ENCODE data around the gene OR2AT4. TPM values are rescaled to one million over a fixed set of nuclear protein-coding genes. Genes with fewer than 3 reads are reported as not detected.

OR2AT4 gene
- total RNA-seq, 3 donors from 2014 or later (not counting 1 experiment from before 2014, with no cell fraction given) = not detected

DNA sequence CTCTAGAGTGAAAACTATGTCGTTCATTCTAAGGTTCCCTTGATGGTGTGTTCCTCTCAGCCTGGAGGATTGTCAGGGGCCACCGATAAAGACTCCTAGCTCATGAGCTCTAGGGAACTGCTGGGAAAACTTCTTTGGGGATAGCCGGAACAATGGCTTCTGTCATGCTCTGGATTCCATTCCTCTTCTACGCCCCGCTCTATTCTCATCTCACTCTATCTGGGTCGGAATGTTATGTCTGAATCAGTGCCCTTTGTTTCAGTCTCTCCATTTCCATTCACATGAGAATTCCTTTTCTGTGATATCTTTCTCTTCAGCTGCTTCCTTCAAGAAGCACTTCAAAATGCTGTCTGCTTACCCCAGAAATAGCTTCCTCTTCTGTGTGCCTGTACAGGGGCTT lies 37.3 kb upstream of the OR2AT4 start:
- no peak overlapping the region for H3K27ac Mint-ChIP-seq
- H3K4me1 ChIP-seq (ENCODE audit: control insufficient read depth, insufficient read depth, low read length) = no peaks in the 10 kb centered on the region
- no peaks in the 10 kb centered on the region for H3K36me3 ChIP-seq (ENCODE audit: control insufficient read depth, insufficient read depth, low read length)
- TF ChIP-seq, protein P1, sequence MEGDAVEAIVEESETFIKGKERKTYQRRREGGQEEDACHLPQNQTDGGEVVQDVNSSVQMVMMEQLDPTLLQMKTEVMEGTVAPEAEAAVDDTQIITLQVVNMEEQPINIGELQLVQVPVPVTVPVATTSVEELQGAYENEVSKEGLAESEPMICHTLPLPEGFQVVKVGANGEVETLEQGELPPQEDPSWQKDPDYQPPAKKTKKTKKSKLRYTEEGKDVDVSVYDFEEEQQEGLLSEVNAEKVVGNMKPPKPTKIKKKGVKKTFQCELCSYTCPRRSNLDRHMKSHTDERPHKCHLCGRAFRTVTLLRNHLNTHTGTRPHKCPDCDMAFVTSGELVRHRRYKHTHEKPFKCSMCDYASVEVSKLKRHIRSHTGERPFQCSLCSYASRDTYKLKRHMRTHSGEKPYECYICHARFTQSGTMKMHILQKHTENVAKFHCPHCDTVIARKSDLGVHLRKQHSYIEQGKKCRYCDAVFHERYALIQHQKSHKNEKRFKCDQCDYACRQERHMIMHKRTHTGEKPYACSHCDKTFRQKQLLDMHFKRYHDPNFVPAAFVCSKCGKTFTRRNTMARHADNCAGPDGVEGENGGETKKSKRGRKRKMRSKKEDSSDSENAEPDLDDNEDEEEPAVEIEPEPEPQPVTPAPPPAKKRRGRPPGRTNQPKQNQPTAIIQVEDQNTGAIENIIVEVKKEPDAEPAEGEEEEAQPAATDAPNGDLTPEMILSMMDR (IDR thresholded peaks at IDR 0.05) = no peak
- H3K4me3 ChIP-seq (ENCODE audit: low read length) = no peak overlapping the region
- H3K4me1 Mint-ChIP-seq = no peaks in the 10 kb centered on the region
- DNase-seq (no peak), ATAC-seq (no peak)
- WGBS (ENCODE audit: insufficient coverage) = 61% methylated on average over 6 of the region's 6 CpGs
- H3K9me3 Mint-ChIP-seq = no peaks in the 10 kb centered on the region
- no peak overlapping the region for H3K4me3 Mint-ChIP-seq
- H3K27ac ChIP-seq (ENCODE audit: low read length) = no peak overlapping the region
- no peaks in the 10 kb centered on the region for H3K36me3 Mint-ChIP-seq
- H3K27me3 Mint-ChIP-seq (ENCODE audit: low read depth in 2 of 2) = peaks cover 27 to 45% of the 10 kb centered on the region in 2 donors
- no peaks in the 10 kb centered on the region for H3K9me3 ChIP-seq (ENCODE audit: control insufficient read depth, insufficient read depth, low read length)
- H3K27me3 ChIP-seq (ENCODE audit: control insufficient read depth, insufficient read depth, low read length) = no peaks in the 10 kb centered on the region
- intact Hi-C loops (cut with micrococcal nuclease) = no loop called here

DNA sequence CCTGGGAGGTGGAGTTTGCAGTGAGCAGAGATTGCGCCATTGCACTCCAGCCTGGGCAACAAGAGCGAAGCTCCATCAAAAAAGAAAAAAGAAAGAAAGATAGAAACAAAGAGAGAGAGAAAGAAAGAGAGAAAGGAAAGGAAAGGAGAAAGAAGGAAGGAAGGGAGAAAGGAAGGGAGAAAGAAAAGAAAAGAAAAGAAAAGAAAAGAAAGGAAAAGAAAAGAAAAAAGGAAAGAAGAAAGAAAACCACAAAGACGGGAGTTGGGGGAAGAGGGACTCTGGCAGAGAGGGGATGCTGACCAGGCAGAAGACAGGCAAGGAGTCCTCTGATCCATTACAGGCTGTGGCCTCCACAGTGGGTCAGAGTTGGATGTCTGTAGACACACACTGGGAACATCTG lies 35.4 kb upstream of the OR2AT4 start:
- no peak for DNase-seq
- Mint-ChIP-seq H3K4me1 (no peaks in the 10 kb centered on the region), H3K36me3 (no peaks in the 10 kb centered on the region), H3K27ac (no peak overlapping the region), H3K4me3 (no peak overlapping the region), H3K9me3 (no peaks in the 10 kb centered on the region), H3K27me3 (ENCODE audit: low read depth in 2 of 2) (peaks cover 33 to 42% of the 10 kb centered on the region in 2 donors)
- TF ChIP-seq, protein P1 (IDR thresholded peaks at IDR 0.05) = no peak
- Histone ChIP-seq H3K9me3 (ENCODE audit: control insufficient read depth, insufficient read depth, low read length) (no peaks in the 10 kb centered on the region), H3K4me1 (ENCODE audit: control insufficient read depth, insufficient read depth, low read length) (no peaks in the 10 kb centered on the region), H3K36me3 (ENCODE audit: control insufficient read depth, insufficient read depth, low read length) (no peaks in the 10 kb centered on the region), H3K27me3 (ENCODE audit: control insufficient read depth, insufficient read depth, low read length) (no peaks in the 10 kb centered on the region), H3K27ac (ENCODE audit: low read length) (no peak overlapping the region), H3K4me3 (ENCODE audit: low read length) (no peak overlapping the region)
- WGBS (ENCODE audit: insufficient coverage) = 88% methylated on average over 3 of the region's 3 CpGs
- intact Hi-C loops (cut with micrococcal nuclease) = no loop called here
- no peak for ATAC-seq

DNA sequence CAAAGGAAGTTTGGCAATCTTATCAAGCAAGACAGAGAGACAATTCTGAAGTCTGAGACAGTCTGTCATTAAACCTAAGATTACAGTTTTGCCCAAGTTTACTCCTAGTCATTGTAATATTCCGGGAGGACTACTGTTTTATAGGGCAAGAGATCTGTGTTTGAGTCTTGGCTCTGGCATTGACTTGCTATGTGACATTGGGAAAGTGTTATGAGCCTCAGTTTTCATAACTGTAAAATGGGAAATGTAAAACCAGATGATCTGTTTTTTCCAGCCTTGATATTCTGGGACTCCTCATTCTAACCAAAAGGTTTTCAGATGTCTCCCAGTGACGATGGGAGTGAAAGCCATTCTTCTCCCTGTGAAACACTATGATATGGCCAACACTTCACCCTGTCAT lies 29.9 kb upstream of the OR2AT4 start:
- Mint-ChIP-seq H3K27ac (no peak overlapping the region), H3K4me1 (no peaks in the 10 kb centered on the region), H3K9me3 (no peaks in the 10 kb centered on the region), H3K27me3 (ENCODE audit: low read depth in 2 of 2) (peaks cover 12 to 25% of the 10 kb centered on the region in 2 donors), H3K4me3 (no peak overlapping the region), H3K36me3 (no peaks in the 10 kb centered on the region)
- 89% methylated on average over 2 of the region's 2 CpGs for WGBS (ENCODE audit: insufficient coverage)
- no peak overlapping the region for H3K4me3 ChIP-seq (ENCODE audit: low read length)
- H3K27ac ChIP-seq (ENCODE audit: low read length) = no peak overlapping the region
- H3K9me3 ChIP-seq (ENCODE audit: control insufficient read depth, insufficient read depth, low read length) = no peaks in the 10 kb centered on the region
- DNase-seq (no peak), ATAC-seq (no peak)
- H3K27me3 ChIP-seq (ENCODE audit: control insufficient read depth, insufficient read depth, low read length) = no peaks in the 10 kb centered on the region
- TF ChIP-seq, protein P1 (IDR thresholded peaks at IDR 0.05) = no peak
- H3K36me3 ChIP-seq (ENCODE audit: control insufficient read depth, insufficient read depth, low read length) = no peaks in the 10 kb centered on the region
- no peaks in the 10 kb centered on the region for H3K4me1 ChIP-seq (ENCODE audit: control insufficient read depth, insufficient read depth, low read length)
- intact Hi-C loops (cut with micrococcal nuclease) = no loop called here

DNA sequence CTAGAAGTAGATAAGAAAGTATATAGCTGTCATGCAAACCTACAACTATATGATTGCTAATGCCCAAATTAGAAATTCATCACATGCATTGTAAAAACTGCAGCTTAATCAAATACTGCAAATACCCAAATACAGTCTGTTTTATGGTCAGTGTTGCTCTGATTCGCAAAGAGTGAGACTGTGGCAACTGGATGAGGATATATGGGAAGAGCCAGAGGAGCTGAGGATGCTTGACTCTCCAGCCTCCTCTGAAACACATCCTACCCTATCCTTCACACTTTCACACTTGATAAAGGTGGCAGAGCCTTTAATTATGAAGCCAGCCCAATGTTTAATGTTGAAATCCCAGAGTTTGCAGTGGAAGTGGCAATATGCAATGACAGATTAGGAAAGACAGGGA lies 21.9 kb upstream of the OR2AT4 start:
- H3K4me3 ChIP-seq (ENCODE audit: low read length) = no peak overlapping the region
- no peaks in the 10 kb centered on the region for H3K27me3 ChIP-seq (ENCODE audit: control insufficient read depth, insufficient read depth, low read length)
- Mint-ChIP-seq H3K4me1 (no peaks in the 10 kb centered on the region), H3K36me3 (peaks cover 6% of the 10 kb centered on the region), H3K9me3 (peaks cover 4% of the 10 kb centered on the region in 2 donors), H3K27me3 (ENCODE audit: low read depth in 2 of 2) (peaks cover 18 to 26% of the 10 kb centered on the region in 2 donors), H3K27ac (no peak overlapping the region), H3K4me3 (no peak overlapping the region)
- WGBS (ENCODE audit: insufficient coverage) = no CpG with 5 or more reads among the region's 1 CpG
- no peaks in the 10 kb centered on the region for H3K36me3 ChIP-seq (ENCODE audit: control insufficient read depth, insufficient read depth, low read length)
- DNase-seq = no peak
- intact Hi-C loops (cut with micrococcal nuclease) = no loop called here
- H3K27ac ChIP-seq (ENCODE audit: low read length) = no peak overlapping the region
- H3K9me3 ChIP-seq (ENCODE audit: control insufficient read depth, insufficient read depth, low read length) = peaks cover 8% of the 10 kb centered on the region
- ATAC-seq = no peak
- H3K4me1 ChIP-seq (ENCODE audit: control insufficient read depth, insufficient read depth, low read length) = no peaks in the 10 kb centered on the region
- TF ChIP-seq, protein P1 (IDR thresholded peaks at IDR 0.05) = no peak
